B cell (primary cell): ENCODE data around the gene TRPC4AP. TPM values are rescaled to one million over a fixed set of nuclear protein-coding genes. Genes with fewer than 3 reads are reported as not detected.
"Not testable (repeated sequence)": the region's sequence is repeated elsewhere in the genome, so short reads cannot be mapped to it uniquely, and the experiment has no call there.

Experiments used
- ATAC-seq: fragments of 200-7000 bp; cut with Tn5 transposase; one replicate; pipeline ENCODE4 v1.10.0; 2021; ENCODE audit warnings: low read depth, mild to moderate bottlenecking, moderate number of reproducible peaks, moderate library complexity
- CTCF ChIA-PET: fragments of 350-600 bp; sonication (Branson Sonifier 250); formaldehyde crosslinking; loops from one replicate; lab custom pipeline; 2021; ENCODE audit warnings: antibody characterized with exemption, inconsistent platforms; lab: Charles Lee
- POLR2A ChIA-PET: fragments of 350-600 bp; sonication (Branson Sonifier 250); formaldehyde crosslinking; loops from one replicate; lab custom pipeline; 2021; ENCODE audit warnings: antibody characterized with exemption; lab: Charles Lee
- DNase-seq: peaks from one replicate; pipeline ENCODE4 v3.0.0; 2013
- H2AFZ ChIP-seq: 2 replicates; pipeline ENCODE4 v1.6.1; 2012; ENCODE audit warnings: mild to moderate bottlenecking, low read depth, low read length; ENCODE audit not compliant: insufficient read depth, poor library complexity, severe bottlenecking
- H3K27ac ChIP-seq, 2 donors: 1 replicate in 1 of 2; 2 replicates in 1 of 2; pipeline ENCODE4 v1.5.1; 2012 to 2013; ENCODE audit warnings: low read length in 2 of 2, mild to moderate bottlenecking in 2 of 2, moderate library complexity in 1 of 2
- H3K27me3 ChIP-seq, 4 experiments: fragments of 200-600 bp in 1 of 4; sonication (generic) in 1 of 4; replicated peaks in 1 of 4; 1 replicate in 2 of 4; 2 replicates in 2 of 4; pipeline versions ENCODE4 v1.6.1 to v1.7.0; 2013 to 2016; ENCODE audit warnings: low read length in 3 of 4, mild to moderate bottlenecking in 2 of 4, mixed read lengths in 1 of 4, moderate library complexity in 1 of 4; ENCODE audit not compliant: insufficient read depth in 4 of 4, control insufficient read depth in 3 of 4; ENCODE audit errors: control extremely low read depth in 1 of 4
- H3K36me3 ChIP-seq, 2 experiments: replicated peaks in 1 of 2; 1 replicate in 1 of 2; 2 replicates in 1 of 2; pipeline versions ENCODE4 v1.6.1 to v1.7.1; 2013; ENCODE audit warnings: low read length in 1 of 2; ENCODE audit not compliant: insufficient read depth in 2 of 2, control insufficient read depth in 1 of 2; ENCODE audit errors: control extremely low read depth in 1 of 2, extremely low read depth in 1 of 2
- H3K4me1 ChIP-seq, 2 donors: fragments of 200-600 bp in 1 of 2; sonication (generic) in 1 of 2; 1 replicate in 1 of 2; 2 replicates in 1 of 2; pipeline versions ENCODE4 v1.5.1 to v1.6.1; 2013 to 2017; ENCODE audit warnings: low read length in 2 of 2; ENCODE audit not compliant: control insufficient read depth in 2 of 2, insufficient read depth in 2 of 2
- H3K4me2 ChIP-seq: replicated peaks from 2 replicates; pipeline ENCODE3; 2012; ENCODE audit warnings: mild to moderate bottlenecking, low read depth, low read length; ENCODE audit not compliant: poor library complexity, severe bottlenecking
- H3K4me3 ChIP-seq, 5 experiments: fragments of 200-600 bp in 1 of 5; sonication (generic) in 1 of 5; 1 replicate in 3 of 5; 2 replicates in 2 of 5; pipeline versions ENCODE4 v1.5.1 to v1.7.0; 2011 to 2016; ENCODE audit warnings: low read length in 4 of 5, mild to moderate bottlenecking in 4 of 5, low read depth in 2 of 5, control low read depth in 1 of 5, moderate library complexity in 1 of 5; ENCODE audit not compliant: insufficient read depth in 1 of 5; ENCODE audit errors: control extremely low read depth in 1 of 5, extremely low read depth in 1 of 5
- H3K79me2 ChIP-seq: fragments of 200-600 bp; sonication (generic); one replicate; pipeline ENCODE4 v1.6.0; 2016; ENCODE audit warnings: low read length; ENCODE audit not compliant: control insufficient read depth, insufficient read depth
- H3K9ac ChIP-seq: fragments of 200-600 bp; sonication (generic); 2 replicates; pipeline ENCODE4 v1.6.1; 2017; ENCODE audit warnings: mild to moderate bottlenecking, low read length, moderate library complexity
- H3K9me3 ChIP-seq, 3 donors: one replicate each; pipeline versions ENCODE4 v1.6.1 to v1.7.1; 2013; ENCODE audit warnings: low read length in 2 of 3; ENCODE audit not compliant: control insufficient read depth in 2 of 3, insufficient read depth in 1 of 3; ENCODE audit errors: control extremely low read depth in 1 of 3
- H4K20me1 ChIP-seq: 2 replicates; pipeline ENCODE4 v1.6.0; 2012; ENCODE audit warnings: mild to moderate bottlenecking, low read length; ENCODE audit not compliant: insufficient read depth, control insufficient read depth, poor library complexity, severe bottlenecking
- H3K27ac Mint-ChIP-seq: one replicate; pipeline ENCODE4 v1.8.0; 2021; ENCODE audit warnings: mixed read lengths
- H3K27me3 Mint-ChIP-seq: one replicate; pipeline ENCODE4 v1.8.0; 2021; ENCODE audit warnings: mixed read lengths
- H3K4me1 Mint-ChIP-seq: one replicate; pipeline ENCODE4 v1.8.0; 2021; ENCODE audit warnings: mixed read lengths
- H3K4me3 Mint-ChIP-seq: one replicate; pipeline ENCODE4 v1.8.0; 2021; ENCODE audit warnings: mixed read lengths
- H3K9me3 Mint-ChIP-seq: one replicate; pipeline ENCODE4 v1.8.0; 2022; ENCODE audit warnings: mixed read lengths; ENCODE audit not compliant: insufficient read depth
- CTCF ChIP-seq: fragments of 200-600 bp; IDR thresholded peaks from one replicate; pipeline ENCODE4 v1.8.0; 2022; ENCODE audit warnings: antibody characterized with exemption, mild to moderate bottlenecking
- EZH2 ChIP-seq: IDR thresholded peaks from 2 replicates; pipeline ENCODE4 v1.6.1; 2012; ENCODE audit warnings: borderline replicate concordance, low read depth, mild to moderate bottlenecking, moderate library complexity, low read length; ENCODE audit not compliant: insufficient read depth, poor library complexity, severe bottlenecking
- WGBS: methylation state at CpG from one replicate; pipeline ENCODE4 v1.1.5; 2013; ENCODE audit warnings: missing lambda C conversion rate; ENCODE audit not compliant: insufficient coverage; 5-methylcytosine and 5-hydroxymethylcytosine counted together
- intact Hi-C: fragments of 100-400 bp; cut with micrococcal nuclease; formaldehyde crosslinking; loops from one replicate; pipeline ENCODE4 v1.10.0; 2022
- polyA plus RNA-seq: library from polyadenylated mRNA; depleted of rRNA; stranded (reverse); fragments of >200 nt; gene quantifications from 2 replicates; pipeline ENCODE4 v1.2.3, GENCODE V29; 2012
- total RNA-seq, 2 donors: library from RNA; stranded (reverse); fragments of 120-200 nt in 1 of 2; gene quantifications; 1 replicate in 1 of 2; 2 replicates in 1 of 2; pipeline versions ENCODE4 v1.2.3 to v1.2.4, GENCODE V29; 2013 to 2022

TRPC4AP gene
- total and polyA plus RNA-seq, 2 donors (not counting 1 experiment from before 2014, with no cell fraction given), result 62.5 to 73.2 TPM

- ChIA-PET POLR2A (no interaction called here), CTCF (no interaction called here)
- Mint-ChIP-seq H3K27me3 (no peaks in the 10 kb centered on the region), H3K4me3 (no peak overlapping the region), H3K9me3 (no peaks in the 10 kb centered on the region), H3K4me1 (peaks cover 14% of the 10 kb centered on the region), H3K27ac (no peak overlapping the region)
- Histone ChIP-seq H4K20me1 (peaks cover 53% of the 10 kb centered on the region), H3K79me2 (peaks cover 57% of the 10 kb centered on the region), H2AFZ (no peak overlapping the region), H3K36me3 (peaks cover 10 to 17% of the 10 kb centered on the region in 2 experiments), H3K4me3 (no peak overlapping the region), H3K4me2 (no peak overlapping the region), H3K27me3 (no peaks in the 10 kb centered on the region), H3K9ac (no peak overlapping the region), H3K27ac (no peak overlapping the region), H3K4me1 (no peaks in the 10 kb centered on the region), H3K9me3 (no peaks in the 10 kb centered on the region)
- TF ChIP-seq CTCF, result no peak
- no peak for TF ChIP-seq EZH2
- no peak for DNase-seq
- intact Hi-C loops, result no loop called here
- ATAC-seq, result no peak
- 95% methylated on average over 4 of the region's 5 CpGs for WGBS
Measured at GRCh38 chr20:35077341-35077740, 15.3 kb downstream of the TRPC4AP start.

GRCh38 chr20:35071436-35072153 is 21.0 kb downstream of the TRPC4AP start:
- H3K4me3 ChIP-seq, H3K27me3 Mint-ChIP-seq, ATAC-seq, H3K27ac ChIP-seq, H3K9me3 ChIP-seq, H3K27me3 ChIP-seq, H3K9me3 Mint-ChIP-seq, H3K27ac Mint-ChIP-seq, H3K4me3 Mint-ChIP-seq, DNase-seq, H3K4me1 ChIP-seq, POLR2A ChIA-PET, H3K4me2 ChIP-seq, H3K9ac ChIP-seq, H2AFZ ChIP-seq, intact Hi-C loops: not testable (repeated sequence)
- peaks cover 25% of the 10 kb centered on the region for H4K20me1 ChIP-seq
- no CpG with 5 or more reads among the region's 8 CpGs for WGBS
- CTCF ChIA-PET, result interaction anchor here (1.5 kb wide), 1 partner anchor 24 kb away, joined by 5 read pairs; no protein-coding TSS in a partner anchor
- peaks cover 20% of the 10 kb centered on the region for H3K79me2 ChIP-seq
- H3K4me1 Mint-ChIP-seq, result peaks cover 24% of the 10 kb centered on the region
- peaks cover 2 to 10% of the 10 kb centered on the region in 2 experiments for H3K36me3 ChIP-seq
